DOHH2 (cell line): ENCODE data around the gene APCDD1L.

Experiments used
- CTCF ChIP-seq: fragments of 200-600 bp; sonication (generic); IDR thresholded peaks from one replicate; pipeline ENCODE4 v1.5.1; 2014; ENCODE audit warnings: antibody characterized with exemption, mild to moderate bottlenecking, low read depth, low read length; ENCODE audit not compliant: poor library complexity, severe bottlenecking
- EZH2phosphoT487 ChIP-seq: fragments of 200-600 bp; sonication (generic); IDR thresholded peaks from 2 replicates; pipeline ENCODE4 v1.6.1; 2017; ENCODE audit warnings: borderline replicate concordance, mild to moderate bottlenecking, antibody characterized with exemption, low read length, moderate library complexity, mixed read lengths

GRCh38 chr20:58441723-58442122 lies 73.5 kb downstream of the APCDD1L start:
- TF ChIP-seq CTCF (no peak), EZH2phosphoT487 (no peak)
